NCI-H526 (cell line): ENCODE results near the gene RPS18.
"Not testable (repeated sequence)": the region's sequence is repeated elsewhere in the genome, so short reads cannot be mapped to it uniquely, and the experiment has no call there.

Experiments
- DNase-seq, 2 experiments: peaks; one replicate each; lab custom pipeline; 2025; lab: John Stamatoyannopoulos, UW

Gene RPS18

GRCh38 chr6:33271468-33272274 lies at the start of gene RPS18, which contains the start of gene VPS52:
Gene RPS18 (plus strand): TSS chr6:33272075. CDS start chr6:33272120, 45 bp downstream.
Gene VPS52 (minus strand): TSS chr6:33271876. CDS start chr6:33271675, 201 bp downstream.
- peak; percentile 96 to 98 for DNase-seq

- DNase-seq = not testable (repeated sequence)
Measured at GRCh38 chr6:33226503-33227120, 45.3 kb upstream of the RPS18 start.

GRCh38 chr6:33235221-33235634 lies 36.6 kb upstream of the RPS18 start:
- no peak for DNase-seq

- DNase-seq = no peak
Measured at GRCh38 chr6:33236328-33236727, 35.5 kb upstream of the RPS18 start.

- DNase-seq = no peak
Measured at GRCh38 chr6:33236852-33237251, 35.0 kb upstream of the RPS18 start.

GRCh38 chr6:33237741-33238140 lies 34.1 kb upstream of the RPS18 start:
- peak in 1 of 2 experiments; percentile 22 for DNase-seq

- no peak for DNase-seq
Measured at GRCh38 chr6:33241968-33242367, 29.9 kb upstream of the RPS18 start.

GRCh38 chr6:33243476-33243875 lies 28.4 kb upstream of the RPS18 start:
- DNase-seq = no peak

- DNase-seq = peak; percentile 63 to 94
Measured at GRCh38 chr6:33247977-33248642, 23.8 kb upstream of the RPS18 start.

GRCh38 chr6:33248643-33248931 lies 23.3 kb upstream of the RPS18 start:
- peak in 1 of 2 experiments; percentile 76 for DNase-seq

GRCh38 chr6:33248932-33249731 lies 22.7 kb upstream of the RPS18 start:
- DNase-seq = peak; percentile 98 to 99

GRCh38 chr6:33249732-33250630 lies 21.9 kb upstream of the RPS18 start:
- DNase-seq = peak in 1 of 2 experiments; percentile 41

- no peak for DNase-seq
Measured at GRCh38 chr6:33250731-33251130, 21.1 kb upstream of the RPS18 start.

- no peak for DNase-seq
Measured at GRCh38 chr6:33251395-33252012, 20.4 kb upstream of the RPS18 start.

- DNase-seq = no peak
Measured at GRCh38 chr6:33252759-33253158, 19.1 kb upstream of the RPS18 start.

GRCh38 chr6:33254591-33254990 lies 17.3 kb upstream of the RPS18 start:
- no peak for DNase-seq

GRCh38 chr6:33259032-33259431 lies 12.8 kb upstream of the RPS18 start:
- DNase-seq = no peak

- DNase-seq = not testable (repeated sequence)
Measured at GRCh38 chr6:33262490-33262889, 9.4 kb upstream of the RPS18 start.

- DNase-seq = no peak
Measured at GRCh38 chr6:33264015-33264414, 7.9 kb upstream of the RPS18 start.

GRCh38 chr6:33271117-33271467 lies 783 bp upstream of the RPS18 start:
- no peak for DNase-seq
